Liver (tissue), 9 donors: ENCODE measurements around the gene NME4. TPM values are rescaled to one million over a fixed set of nuclear protein-coding genes. Genes with fewer than 3 reads are reported as not detected.
"Not testable (repeated sequence)": the region's sequence is repeated elsewhere in the genome, so short reads cannot be mapped to it uniquely, and the experiment has no call there.

ENCODE experiments used
- DNase-seq: peaks from one replicate; pipeline ENCODE4 v3.0.0-alpha.2; 2017; ENCODE audit warnings: low spot score
- H3K27ac ChIP-seq, 2 donors: one replicate each; pipeline ENCODE4 v1.7.0; 2013; ENCODE audit warnings: inconsistent platforms in 2 of 2, low read length in 2 of 2, control low read depth in 1 of 2, low read depth in 1 of 2, mild to moderate bottlenecking in 1 of 2
- H3K27me3 ChIP-seq, 4 donors: one replicate each; pipeline versions ENCODE4 v1.6.1 to v1.7.0; 2013; ENCODE audit warnings: low read length in 3 of 4, inconsistent platforms in 1 of 4, mild to moderate bottlenecking in 1 of 4, moderate library complexity in 1 of 4; ENCODE audit not compliant: control insufficient read depth in 4 of 4, insufficient read depth in 4 of 4
- H3K36me3 ChIP-seq, 4 donors: one replicate each; pipeline versions ENCODE4 v1.6.1 to v1.7.0; 2013; ENCODE audit warnings: low read length in 3 of 4, mild to moderate bottlenecking in 3 of 4, low read depth in 1 of 4, moderate library complexity in 1 of 4; ENCODE audit not compliant: control insufficient read depth in 4 of 4, insufficient read depth in 3 of 4
- H3K4me1 ChIP-seq, 4 donors: one replicate each; pipeline versions ENCODE4 v1.6.1 to v1.7.0; 2013; ENCODE audit warnings: low read length in 3 of 4, mild to moderate bottlenecking in 3 of 4, moderate library complexity in 1 of 4; ENCODE audit not compliant: control insufficient read depth in 4 of 4, insufficient read depth in 4 of 4
- H3K4me3 ChIP-seq, 3 donors: one replicate each; pipeline versions ENCODE4 v1.6.1 to v1.7.0; 2013; ENCODE audit warnings: low read length in 3 of 3, control low read depth in 1 of 3, low read depth in 1 of 3, mild to moderate bottlenecking in 1 of 3
- H3K9ac ChIP-seq, 2 donors: one replicate each; pipeline ENCODE4 v1.7.0; 2013; ENCODE audit warnings: low read length in 2 of 2, mild to moderate bottlenecking in 2 of 2, moderate library complexity in 2 of 2, control low read depth in 1 of 2, low read depth in 1 of 2
- H3K9me3 ChIP-seq, 4 donors: one replicate each; pipeline versions ENCODE4 v1.6.1 to v1.7.0; 2013; ENCODE audit warnings: low read length in 3 of 4; ENCODE audit not compliant: control insufficient read depth in 4 of 4
- ATF3 ChIP-seq: IDR thresholded peaks from 2 replicates; pipeline ENCODE4 v1.6.1; 2016; ENCODE audit warnings: antibody characterized with exemption
- EGR1 ChIP-seq, 2 donors: IDR thresholded peaks; 2 replicates each; pipeline ENCODE4 v1.6.1; 2016 to 2018; ENCODE audit warnings: antibody characterized with exemption in 2 of 2, low read depth in 2 of 2
- FOXA1 ChIP-seq: IDR thresholded peaks from 2 replicates; pipeline ENCODE4 v1.6.1; 2016; ENCODE audit warnings: antibody characterized with exemption
- GABPA ChIP-seq, 2 donors: IDR thresholded peaks in 1 of 2; conservative IDR thresholded peaks in 1 of 2; 2 replicates each; pipeline ENCODE4 v1.6.1; 2016; ENCODE audit warnings: antibody characterized with exemption in 2 of 2, mild to moderate bottlenecking in 1 of 2, moderate library complexity in 1 of 2
- HNF4G ChIP-seq: IDR thresholded peaks from 2 replicates; pipeline ENCODE4 v1.6.1; 2016; ENCODE audit warnings: antibody characterized with exemption
- JUND ChIP-seq, 2 donors: IDR thresholded peaks; 2 replicates each; pipeline ENCODE4 v1.6.1; 2016; ENCODE audit warnings: antibody characterized with exemption in 2 of 2
- NR2F2 ChIP-seq: IDR thresholded peaks from 2 replicates; pipeline ENCODE4 v1.6.1; 2016; ENCODE audit warnings: antibody characterized with exemption
- RAD21 ChIP-seq, 2 donors: IDR thresholded peaks; 2 replicates each; pipeline ENCODE4 v1.6.1; 2016; ENCODE audit warnings: antibody characterized with exemption in 2 of 2, mild to moderate bottlenecking in 2 of 2
- RXRA ChIP-seq, 2 donors: IDR thresholded peaks; 2 replicates each; pipeline ENCODE4 v1.6.1; 2017 to 2018; ENCODE audit warnings: antibody characterized with exemption in 2 of 2, mild to moderate bottlenecking in 1 of 2
- TAF1 ChIP-seq: conservative IDR thresholded peaks from 2 replicates; pipeline ENCODE4 v1.6.1; 2016; ENCODE audit warnings: antibody characterized with exemption, mild to moderate bottlenecking
- YY1 ChIP-seq: IDR thresholded peaks from 2 replicates; pipeline ENCODE4 v1.6.1; 2016; ENCODE audit warnings: antibody characterized with exemption, mild to moderate bottlenecking
- WGBS: extraction: QIAGEN DNeasy Blood & Tissue Kit; methylation state at CpG from one replicate; pipeline ENCODE4 v1.1.7; 2013; 5-methylcytosine and 5-hydroxymethylcytosine counted together
- polyA plus RNA-seq, 2 donors: library from polyadenylated mRNA; stranded (reverse) in 1 of 2; unstranded in 1 of 2; fragments of 200-250 nt in 1 of 2; fragments of >200 nt in 1 of 2; fragmentation: Nextera tagmentation in 1 of 2; extraction: Ambion mirVana in 1 of 2; gene quantifications; one replicate each; pipeline versions ENCODE4 v1.2.1 to v1.2.3, GENCODE V29; 2013 to 2015
- total RNA-seq, 2 donors: library from RNA; depleted of rRNA; stranded (reverse); fragments of >200 nt; gene quantifications; one replicate each; pipeline ENCODE4 v1.2.3, GENCODE V29; 2014
- TF ChIP-seq, protein P1 (sequence below): IDR thresholded peaks from 2 replicates; pipeline ENCODE4 v1.6.1; 2016; ENCODE audit warnings: antibody characterized with exemption
- TF ChIP-seq, protein P2 (sequence below): fragments of 150-350 bp; IDR thresholded peaks from 2 replicates; pipeline ENCODE4 v1.5.1; 2017; ENCODE audit warnings: improper control_type of control experiment, low read depth, low read length; ENCODE audit not compliant: missing input control
- TF ChIP-seq, protein P3 (sequence below): IDR thresholded peaks from 2 replicates; pipeline ENCODE4 v1.6.1; 2016; ENCODE audit warnings: antibody characterized with exemption, mild to moderate bottlenecking
- donor health status: healthy.
- donor health status: healthy.
- donor health status: healthy.
- donor health status: healthy.
- donor health status: healthy.

Gene NME4
- total and polyA plus RNA-seq, 4 donors: 39.2 to 118 (median 83.9) TPM

- no peak for DNase-seq
- H3K9ac ChIP-seq: no peak overlapping the region
- H3K4me1 ChIP-seq: peaks cover 3 to 5% (median 4%) of the 10 kb centered on the region in 4 donors
- no peak for TF ChIP-seq EGR1 (IDR thresholded peaks at IDR 0.05; ENCODE audit: low read depth in 2 of 2)
- TF ChIP-seq HNF4G: no peak
- no peak for TF ChIP-seq TAF1
- TF ChIP-seq, protein P1, sequence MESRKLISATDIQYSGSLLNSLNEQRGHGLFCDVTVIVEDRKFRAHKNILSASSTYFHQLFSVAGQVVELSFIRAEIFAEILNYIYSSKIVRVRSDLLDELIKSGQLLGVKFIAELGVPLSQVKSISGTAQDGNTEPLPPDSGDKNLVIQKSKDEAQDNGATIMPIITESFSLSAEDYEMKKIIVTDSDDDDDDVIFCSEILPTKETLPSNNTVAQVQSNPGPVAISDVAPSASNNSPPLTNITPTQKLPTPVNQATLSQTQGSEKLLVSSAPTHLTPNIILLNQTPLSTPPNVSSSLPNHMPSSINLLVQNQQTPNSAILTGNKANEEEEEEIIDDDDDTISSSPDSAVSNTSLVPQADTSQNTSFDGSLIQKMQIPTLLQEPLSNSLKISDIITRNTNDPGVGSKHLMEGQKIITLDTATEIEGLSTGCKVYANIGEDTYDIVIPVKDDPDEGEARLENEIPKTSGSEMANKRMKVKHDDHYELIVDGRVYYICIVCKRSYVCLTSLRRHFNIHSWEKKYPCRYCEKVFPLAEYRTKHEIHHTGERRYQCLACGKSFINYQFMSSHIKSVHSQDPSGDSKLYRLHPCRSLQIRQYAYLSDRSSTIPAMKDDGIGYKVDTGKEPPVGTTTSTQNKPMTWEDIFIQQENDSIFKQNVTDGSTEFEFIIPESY: no peak
- no peak for TF ChIP-seq YY1
- TF ChIP-seq FOXA1: no peak
- TF ChIP-seq, protein P2, sequence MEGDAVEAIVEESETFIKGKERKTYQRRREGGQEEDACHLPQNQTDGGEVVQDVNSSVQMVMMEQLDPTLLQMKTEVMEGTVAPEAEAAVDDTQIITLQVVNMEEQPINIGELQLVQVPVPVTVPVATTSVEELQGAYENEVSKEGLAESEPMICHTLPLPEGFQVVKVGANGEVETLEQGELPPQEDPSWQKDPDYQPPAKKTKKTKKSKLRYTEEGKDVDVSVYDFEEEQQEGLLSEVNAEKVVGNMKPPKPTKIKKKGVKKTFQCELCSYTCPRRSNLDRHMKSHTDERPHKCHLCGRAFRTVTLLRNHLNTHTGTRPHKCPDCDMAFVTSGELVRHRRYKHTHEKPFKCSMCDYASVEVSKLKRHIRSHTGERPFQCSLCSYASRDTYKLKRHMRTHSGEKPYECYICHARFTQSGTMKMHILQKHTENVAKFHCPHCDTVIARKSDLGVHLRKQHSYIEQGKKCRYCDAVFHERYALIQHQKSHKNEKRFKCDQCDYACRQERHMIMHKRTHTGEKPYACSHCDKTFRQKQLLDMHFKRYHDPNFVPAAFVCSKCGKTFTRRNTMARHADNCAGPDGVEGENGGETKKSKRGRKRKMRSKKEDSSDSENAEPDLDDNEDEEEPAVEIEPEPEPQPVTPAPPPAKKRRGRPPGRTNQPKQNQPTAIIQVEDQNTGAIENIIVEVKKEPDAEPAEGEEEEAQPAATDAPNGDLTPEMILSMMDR: no peak
- no peak for TF ChIP-seq JUND (IDR thresholded peaks at IDR 0.05)
- no peak for TF ChIP-seq ATF3
- TF ChIP-seq NR2F2: no peak
- no peak for TF ChIP-seq RXRA (IDR thresholded peaks at IDR 0.05)
- no peak for TF ChIP-seq RAD21 (IDR thresholded peaks at IDR 0.05)
- TF ChIP-seq, protein P3, sequence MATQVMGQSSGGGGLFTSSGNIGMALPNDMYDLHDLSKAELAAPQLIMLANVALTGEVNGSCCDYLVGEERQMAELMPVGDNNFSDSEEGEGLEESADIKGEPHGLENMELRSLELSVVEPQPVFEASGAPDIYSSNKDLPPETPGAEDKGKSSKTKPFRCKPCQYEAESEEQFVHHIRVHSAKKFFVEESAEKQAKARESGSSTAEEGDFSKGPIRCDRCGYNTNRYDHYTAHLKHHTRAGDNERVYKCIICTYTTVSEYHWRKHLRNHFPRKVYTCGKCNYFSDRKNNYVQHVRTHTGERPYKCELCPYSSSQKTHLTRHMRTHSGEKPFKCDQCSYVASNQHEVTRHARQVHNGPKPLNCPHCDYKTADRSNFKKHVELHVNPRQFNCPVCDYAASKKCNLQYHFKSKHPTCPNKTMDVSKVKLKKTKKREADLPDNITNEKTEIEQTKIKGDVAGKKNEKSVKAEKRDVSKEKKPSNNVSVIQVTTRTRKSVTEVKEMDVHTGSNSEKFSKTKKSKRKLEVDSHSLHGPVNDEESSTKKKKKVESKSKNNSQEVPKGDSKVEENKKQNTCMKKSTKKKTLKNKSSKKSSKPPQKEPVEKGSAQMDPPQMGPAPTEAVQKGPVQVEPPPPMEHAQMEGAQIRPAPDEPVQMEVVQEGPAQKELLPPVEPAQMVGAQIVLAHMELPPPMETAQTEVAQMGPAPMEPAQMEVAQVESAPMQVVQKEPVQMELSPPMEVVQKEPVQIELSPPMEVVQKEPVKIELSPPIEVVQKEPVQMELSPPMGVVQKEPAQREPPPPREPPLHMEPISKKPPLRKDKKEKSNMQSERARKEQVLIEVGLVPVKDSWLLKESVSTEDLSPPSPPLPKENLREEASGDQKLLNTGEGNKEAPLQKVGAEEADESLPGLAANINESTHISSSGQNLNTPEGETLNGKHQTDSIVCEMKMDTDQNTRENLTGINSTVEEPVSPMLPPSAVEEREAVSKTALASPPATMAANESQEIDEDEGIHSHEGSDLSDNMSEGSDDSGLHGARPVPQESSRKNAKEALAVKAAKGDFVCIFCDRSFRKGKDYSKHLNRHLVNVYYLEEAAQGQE: no peak
- TF ChIP-seq GABPA (IDR thresholded peaks at IDR 0.05 in 1 of 2, conservative IDR thresholded peaks at IDR 0.05 in 1 of 2): no peak
- H3K4me3 ChIP-seq: no peak overlapping the region
- peaks cover 0 to 12% (median 5%) of the 10 kb centered on the region in 4 donors for H3K36me3 ChIP-seq
- 95% methylated on average over 6 of the region's 6 CpGs for WGBS
- H3K9me3 ChIP-seq: no peaks in the 10 kb centered on the region
- no peaks in the 10 kb centered on the region for H3K27me3 ChIP-seq
- H3K27ac ChIP-seq: no peak overlapping the region
Measured at GRCh38 chr16:347203-347602, 49.8 kb upstream of the NME4 start.

DNA sequence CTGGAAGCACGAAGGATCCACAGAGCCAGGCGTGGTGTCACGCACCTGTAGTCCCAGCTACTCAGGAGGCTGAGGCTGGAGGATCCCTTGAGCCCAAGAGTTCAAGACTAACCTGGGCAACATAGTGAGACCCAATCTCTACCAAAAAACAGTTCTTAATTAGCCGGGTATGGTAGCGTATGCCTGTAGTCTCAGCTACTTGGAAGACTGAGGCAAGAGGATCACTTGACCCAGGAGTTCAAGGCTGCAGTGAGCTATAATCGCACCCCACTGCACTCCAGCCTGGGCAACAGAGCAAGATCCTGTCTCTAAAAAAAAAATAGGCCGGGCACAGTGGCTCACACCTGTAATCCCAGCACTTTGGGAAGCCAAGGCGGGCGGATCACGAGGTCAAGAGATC, 48.5 kb upstream of the NME4 start:
- not testable (repeated sequence) for H3K4me3 ChIP-seq, H3K27ac ChIP-seq, H3K9ac ChIP-seq, H3K9me3 ChIP-seq, DNase-seq, H3K27me3 ChIP-seq
- 97% methylated on average over 10 of the region's 10 CpGs for WGBS
- Histone ChIP-seq H3K4me1 (peaks cover 3 to 10% (median 6%) of the 10 kb centered on the region in 4 donors), H3K36me3 (peaks cover 0 to 12% (median 5%) of the 10 kb centered on the region in 4 donors)
